Measurements from ENCODE around the gene FABP7. TPM values are rescaled to one million over a fixed set of nuclear protein-coding genes. Genes with fewer than 3 reads are reported as not detected.

The FABP7 gene
- total and polyA plus RNA-seq, 7 donors = 3.7 to 63.6 (median 31.3) TPM

GRCh38 chr6:122831511-122831910 lies 52.0 kb downstream of the FABP7 start:
- H3K4me1 ChIP-seq = no peaks in the 10 kb centered on the region
- H3K9me3 ChIP-seq = no peaks in the 10 kb centered on the region
- no peaks in the 10 kb centered on the region for H3K36me3 ChIP-seq (ENCODE audit: insufficient read depth in 1 of 2, low read depth in 1 of 2)
- no peak for TF ChIP-seq CTCF (IDR thresholded peaks at IDR 0.05)
- 81 to 88% (median 82%) methylated on average over 1 of the region's 1 CpG for WGBS, 3 donors
- no peak overlapping the region for H3K4me3 ChIP-seq
- peaks cover 0 to 4% (median 0%) of the 10 kb centered on the region in 3 donors for H3K27me3 ChIP-seq (ENCODE audit: insufficient read depth in 3 of 3, low read length in 2 of 3)
- ATAC-seq (no peak), DNase-seq (no peak)
- no peak overlapping the region for H3K27ac ChIP-seq
- intact Hi-C loops (cut with DNase I) = no loop called here

GRCh38 chr6:122832459-122832858 lies 52.9 kb downstream of the FABP7 start:
- Histone ChIP-seq H3K4me1 (no peaks in the 10 kb centered on the region), H3K36me3 (ENCODE audit: insufficient read depth in 1 of 2, low read depth in 1 of 2) (no peaks in the 10 kb centered on the region), H3K27me3 (ENCODE audit: insufficient read depth in 3 of 3, low read length in 2 of 3) (peaks cover 0 to 4% (median 0%) of the 10 kb centered on the region in 3 donors), H3K27ac (no peak overlapping the region), H3K4me3 (no peak overlapping the region), H3K9me3 (no peaks in the 10 kb centered on the region)
- DNase-seq (no peak), ATAC-seq (no peak)
- WGBS, 3 donors = 74 to 81% (median 77%) methylated on average over 3 of the region's 3 CpGs
- no peak for TF ChIP-seq CTCF (IDR thresholded peaks at IDR 0.05)
- intact Hi-C loops (cut with DNase I) = no loop called here

GRCh38 chr6:122833021-122833491 lies 53.5 kb downstream of the FABP7 start:
- Histone ChIP-seq H3K4me1 (no peaks in the 10 kb centered on the region), H3K27me3 (ENCODE audit: insufficient read depth in 3 of 3, low read length in 2 of 3) (peaks cover 0 to 4% (median 0%) of the 10 kb centered on the region in 3 donors), H3K27ac (no peak overlapping the region), H3K36me3 (ENCODE audit: insufficient read depth in 1 of 2, low read depth in 1 of 2) (no peaks in the 10 kb centered on the region), H3K4me3 (no peak overlapping the region), H3K9me3 (no peaks in the 10 kb centered on the region)
- 84 to 87% (median 87%) methylated on average over 7 of the region's 7 CpGs for WGBS, 3 donors
- intact Hi-C loops (cut with DNase I) = no loop called here
- no peak for TF ChIP-seq CTCF (IDR thresholded peaks at IDR 0.05)
- DNase-seq (no peak), ATAC-seq (no peak)

Other genes starting within 250 kb of the FABP7 start
- 1 to 10 TPM in 2 of 4 donors, under 1 TPM in 2; 0.20 to 1.1 (median 0.84) TPM for gene PKIB, start 169.3 kb upstream of the FABP7 start, total RNA-seq
- gene PKIB, start 169.3 kb upstream of the FABP7 start, polyA plus RNA-seq = 1 to 10 TPM in 1 of 3 donors, under 1 TPM in 2; 0.44 to 2.4 (median 0.47) TPM
- 10 to 100 TPM; 15.1 to 38.4 (median 22.5) TPM for gene SMPDL3A, start 9.5 kb downstream of the FABP7 start, total RNA-seq
- 10 to 100 TPM in 2 of 3 donors, 1 to 10 TPM in 1; 6.3 to 36.1 (median 35.2) TPM for gene SMPDL3A, start 9.5 kb downstream of the FABP7 start, polyA plus RNA-seq
- gene CLVS2, start 216.5 kb downstream of the FABP7 start, total RNA-seq = 1 to 10 TPM in 1 of 4 donors, under 1 TPM in 3; 0.08 to 2.5 (median 0.16) TPM
- under 1 TPM in 2 of 3 donors, not detected in 1; 0.06 to 0.08 TPM for gene CLVS2, start 216.5 kb downstream of the FABP7 start, polyA plus RNA-seq